GM12878 (cell line): Measurements from ENCODE around the gene CDH1. TPM values are rescaled to one million over a fixed set of nuclear protein-coding genes. Genes with fewer than 3 reads are reported as not detected.

Source experiments
- ATAC-seq: fragments of 200-7000 bp; cut with Tn5 transposase; 3 replicates; pipeline ENCODE4 v1.9.1; 2020; ENCODE audit warnings: mild to moderate bottlenecking, moderate library complexity
- BruUV-seq: library from RNA; stranded (reverse); fragments of 400-500 nt; replicated peaks from 2 replicates; lab custom pipeline; 2021; lab: Mats Ljungman, UMichigan
- CTCF ChIA-PET: fragments of 300-600 bp; sonication (Branson Sonifier 250); formaldehyde crosslinking; extraction: SDS; loops from one replicate; lab custom pipeline; 2021; ENCODE audit warnings: inconsistent platforms; lab: Yijun Ruan, JAX
- POLR2A ChIA-PET: fragments of 350-600 bp; formaldehyde crosslinking; extraction: SDS; loops from one replicate; lab custom pipeline; 2021; ENCODE audit warnings: inconsistent platforms; lab: Charles Lee
- RAD21 ChIA-PET: fragments of 300-600 bp; sonication (Branson Sonifier 250); formaldehyde crosslinking; loops from one replicate; lab custom pipeline; 2023; ENCODE audit warnings: antibody characterized with exemption; ENCODE audit not compliant: unreplicated experiment; lab: Charles Lee
- SMC1A ChIA-PET: fragments of 300-600 bp; sonication (Branson Sonifier 250); formaldehyde crosslinking; loops from one replicate; lab custom pipeline; 2023; ENCODE audit not compliant: unreplicated experiment, uncharacterized antibody; lab: Charles Lee
- DNase-seq: peaks from one replicate; pipeline ENCODE4 v3.0.0-alpha.2; 2011; ENCODE audit warnings: low read depth, low spot score
- FAIRE-seq: peaks from 3 replicates; lab custom pipeline; 2011; peaks lifted over from hg19 to GRCh38; lab: Jason Lieb, UNC
- H2AFZ ChIP-seq: 2 replicates; pipeline ENCODE4 v1.6.0; 2011; ENCODE audit warnings: low read depth, low read length, control low read depth; ENCODE audit not compliant: control insufficient read depth
- H3K27ac ChIP-seq: 2 replicates; pipeline ENCODE4 v1.5.1; 2011; ENCODE audit warnings: control low read depth; ENCODE audit not compliant: control insufficient read depth, insufficient read depth
- H3K27me3 ChIP-seq, 2 experiments: replicated peaks in 1 of 2; 2 replicates each; pipeline versions ENCODE4 v1.6.0 to v1.6.1; 2011; ENCODE audit warnings: low read length in 1 of 2; ENCODE audit not compliant: control insufficient read depth in 2 of 2, insufficient read depth in 2 of 2
- H3K36me3 ChIP-seq, 2 experiments: 2 replicates each; pipeline ENCODE4 v1.5.1; 2011; ENCODE audit warnings: low read length in 1 of 2; ENCODE audit not compliant: control insufficient read depth in 2 of 2, insufficient read depth in 2 of 2
- H3K4me1 ChIP-seq: 2 replicates; pipeline ENCODE4 v1.6.1; 2011; ENCODE audit warnings: mild to moderate bottlenecking, low read length, moderate library complexity, mixed read lengths; ENCODE audit not compliant: control insufficient read depth, insufficient read depth
- H3K4me2 ChIP-seq: 2 replicates; pipeline ENCODE4 v1.6.0; 2011; ENCODE audit warnings: control low read depth; ENCODE audit not compliant: control insufficient read depth, insufficient read depth
- H3K4me3 ChIP-seq: fragments of 200-600 bp; sonication (generic); 2 replicates; pipeline ENCODE4 v1.5.1; 2016
- H3K79me2 ChIP-seq: 2 replicates; pipeline ENCODE4 v1.6.0; 2011; ENCODE audit warnings: low read length; ENCODE audit not compliant: control insufficient read depth, insufficient read depth
- H3K9ac ChIP-seq: 2 replicates; pipeline ENCODE4 v1.8.0; 2011; ENCODE audit warnings: low read length, control low read depth, mixed read lengths; ENCODE audit not compliant: control insufficient read depth, insufficient read depth
- H3K9me3 ChIP-seq: replicated peaks from 3 replicates; pipeline ENCODE4 v1.5.1; 2011; ENCODE audit warnings: mild to moderate bottlenecking, low read length; ENCODE audit not compliant: control insufficient read depth, insufficient read depth
- H4K20me1 ChIP-seq: 2 replicates; pipeline ENCODE4 v1.6.0; 2011; ENCODE audit not compliant: control insufficient read depth, insufficient read depth
- CBX3 ChIP-seq: fragments of 200-600 bp; sonication (generic); IDR thresholded peaks from 2 replicates; pipeline ENCODE4 v1.6.1; 2016; ENCODE audit warnings: low read depth, borderline replicate concordance
- PML ChIP-seq: IDR thresholded peaks from 2 replicates; pipeline ENCODE4 v1.6.1; 2012; ENCODE audit warnings: low read length, inconsistent platforms
- SRF ChIP-seq, 2 experiments: IDR thresholded peaks; 2 replicates each; pipeline ENCODE4 v1.6.1; 2011; ENCODE audit warnings: low read depth in 2 of 2, low read length in 2 of 2, mild to moderate bottlenecking in 1 of 2, moderate library complexity in 1 of 2
- WGBS: methylation state at CpG from one replicate; pipeline ENCODE4 v1.1.6; 2016; ENCODE audit warnings: low lambda C conversion rate; ENCODE audit not compliant: insufficient replicate concordance, insufficient coverage; ENCODE audit errors: missing lambda C conversion rate; 5-methylcytosine and 5-hydroxymethylcytosine counted together
- in situ Hi-C: fragments of 300-500 bp; cut with MboI; formaldehyde crosslinking; loops from 9 replicates; pipeline ENCODE4 v1.14.3; 2018; ENCODE audit warnings: mixed read lengths
- intact Hi-C: fragments of 100-400 bp; cut with micrococcal nuclease; formaldehyde crosslinking; loops from one replicate; pipeline ENCODE4 v1.14.2; 2022; ENCODE audit not compliant: unreplicated experiment
- polyA plus RNA-seq, 11 experiments: library from polyadenylated mRNA; depleted of rRNA in 4 of 11; unstranded in 6 of 11; stranded (reverse) in 5 of 11; fragments of >200 nt; fragmentation: Nextera tagmentation in 4 of 11; fragmentation: Illumina TruSeq in 1 of 11; extraction: Ambion mirVana in 4 of 11; extraction: Trizol in 1 of 11; gene quantifications; 1 replicate in 1 of 11; 2 replicates in 10 of 11; pipeline versions ENCODE4 v1.2.1 to v1.2.3, GENCODE V29; 2011 to 2016; ENCODE audit warnings: inconsistent platforms in 2 of 11, missing spikeins in 2 of 11, low read depth in 1 of 11
- total RNA-seq, 4 experiments: library from RNA; depleted of rRNA in 3 of 4; stranded (reverse); fragments of >200 nt in 3 of 4; fragmentation: Illumina TruSeq in 1 of 4; extraction: Trizol in 1 of 4; gene quantifications; 2 replicates each; pipeline versions ENCODE4 v1.2.1 to v1.2.3, GENCODE V29; 2013 to 2021

Gene CDH1
- total and polyA plus RNA-seq, 10 of the 15 experiments (the other 5 are each of a cell fraction or from before 2014, with no cell fraction given) = 2.2 to 30.6 (median 17.7) TPM

DNA sequence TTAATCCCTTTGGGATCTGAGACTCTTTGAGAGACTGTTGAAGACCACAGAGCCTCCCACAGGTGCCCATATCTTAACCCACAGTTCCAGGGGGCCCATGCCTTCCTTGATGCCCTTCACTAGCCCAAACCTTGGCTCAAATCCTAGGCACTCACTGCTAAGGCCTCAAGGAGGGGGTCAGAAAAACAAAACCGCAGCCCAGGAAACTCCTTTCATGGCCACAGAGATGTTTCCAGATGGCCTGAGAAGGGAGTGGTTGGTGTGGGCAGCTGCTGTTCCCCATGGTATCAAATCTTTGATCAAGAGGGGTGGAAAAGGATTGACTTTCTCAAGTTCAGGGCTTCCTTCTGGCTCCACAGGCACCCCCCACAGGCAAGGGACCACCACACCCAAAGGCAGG is 44.7 kb downstream of the CDH1 start:
- Histone ChIP-seq H3K4me2 (peak overlapping the region; percentile 82), H3K4me3 (no peak overlapping the region), H3K27ac (peak overlapping the region; percentile 84), H3K9me3 (no peaks in the 10 kb centered on the region; the same call in 2 of the 3 replicates), H2AFZ (no peak overlapping the region), H4K20me1 (no peaks in the 10 kb centered on the region), H3K79me2 (no peaks in the 10 kb centered on the region), H3K9ac (peak overlapping the region; percentile 49), H3K27me3 (no peaks in the 10 kb centered on the region), H3K4me1 (peaks cover 39% of the 10 kb centered on the region), H3K36me3 (no peaks in the 10 kb centered on the region)
- BruUV-seq = no TSS peak
- ATAC-seq (peak; percentile 10), FAIRE-seq (no peak), DNase-seq (no peak)
- intact Hi-C loops = loop anchor here (1.0 kb wide), 2 partner anchors 24 to 61 kb away; no protein-coding TSS in a partner anchor
- 0% methylated on average over 1 of the region's 1 CpG for WGBS
- TF ChIP-seq CBX3 (no peak), PML (0 out of 2 replicates have a peak, but pooled peaks have one; percentile 15), SRF (IDR thresholded peaks at IDR 0.05; ENCODE audit: low read depth in 2 of 2, low read length in 2 of 2) (peak; percentile 63 to 87)
- ChIA-PET CTCF (interaction anchor here (1.5 kb wide), 1 partner anchor 25 kb away, joined by 5 read pairs; no protein-coding TSS in a partner anchor), RAD21 (interaction anchor here (0.9 to 2.7 kb wide), 3 partner anchors 13 to 62 kb away, joined by 3 to 25 read pairs (median 3); no protein-coding TSS in a partner anchor), POLR2A (no interaction called here), SMC1A (interaction anchor here (0.8 to 4.7 kb wide), 5 partner anchors 14 to 63 kb away, joined by 3 to 33 read pairs (median 8); no protein-coding TSS in a partner anchor)
- in situ Hi-C loops = no loop called here
